NCI-H460 (cell line): ENCODE results near the gene EPHA7. TPM values are rescaled to one million over a fixed set of nuclear protein-coding genes. Genes with fewer than 3 reads are reported as not detected.

Source experiments
- DNase-seq: peaks from one replicate; pipeline ENCODE4 v3.0.0-alpha.2; 2016; ENCODE audit warnings: low read depth; ENCODE audit errors: extremely low read depth
- total RNA-seq: library from RNA; depleted of rRNA; stranded (reverse); fragments of >200 nt; shearing (Covaris generic); gene quantifications from 2 replicates; pipeline ENCODE4 v1.2.3, GENCODE V29; 2014

Gene EPHA7
- total RNA-seq, 1 experiment from 2014 or later = 0.02 TPM

DNA sequence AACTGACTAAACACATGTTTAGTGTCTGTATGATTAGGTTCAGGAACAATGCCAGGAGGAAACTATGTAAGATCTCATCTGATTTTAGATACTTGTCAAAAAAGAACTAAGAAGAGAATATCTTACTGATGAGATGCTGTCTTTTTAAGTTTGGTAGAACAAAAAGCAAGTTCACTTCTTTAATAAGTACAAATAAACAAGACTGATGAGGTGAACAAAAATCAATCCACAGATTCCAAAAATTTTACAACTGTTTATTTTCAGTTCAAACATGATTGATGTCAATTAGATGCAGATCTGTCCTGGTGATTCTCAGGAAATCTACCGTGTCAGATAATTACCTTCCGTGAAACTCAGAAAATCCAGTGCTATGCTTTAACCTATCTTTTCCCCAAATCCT lies 24.9 kb downstream of the EPHA7 start:
- no peak for DNase-seq

DNA sequence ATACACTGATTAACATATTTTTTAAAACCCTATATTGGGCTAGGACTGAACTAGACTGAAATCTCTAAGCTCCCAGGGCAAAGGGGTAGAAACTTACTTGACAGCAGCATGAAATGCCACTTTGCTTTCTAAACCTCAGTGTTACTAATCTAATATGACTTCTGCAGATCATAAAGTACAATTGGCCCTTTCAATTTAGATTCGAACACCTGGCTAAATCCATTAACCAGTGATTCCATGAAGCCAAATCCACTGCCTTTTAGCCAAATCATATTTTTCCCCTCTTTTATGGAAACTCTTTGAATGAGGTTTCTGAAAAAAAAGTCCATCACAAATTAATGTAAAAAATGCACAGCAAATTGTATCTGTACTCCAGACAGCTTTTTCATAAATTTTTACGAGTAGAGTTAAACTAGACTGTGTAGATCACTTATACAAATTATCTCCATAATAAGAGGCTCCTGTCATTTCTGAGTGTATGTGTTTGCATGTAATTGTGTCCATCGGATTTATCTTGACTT lies 25.7 kb downstream of the EPHA7 start:
- no peak for DNase-seq

DNA sequence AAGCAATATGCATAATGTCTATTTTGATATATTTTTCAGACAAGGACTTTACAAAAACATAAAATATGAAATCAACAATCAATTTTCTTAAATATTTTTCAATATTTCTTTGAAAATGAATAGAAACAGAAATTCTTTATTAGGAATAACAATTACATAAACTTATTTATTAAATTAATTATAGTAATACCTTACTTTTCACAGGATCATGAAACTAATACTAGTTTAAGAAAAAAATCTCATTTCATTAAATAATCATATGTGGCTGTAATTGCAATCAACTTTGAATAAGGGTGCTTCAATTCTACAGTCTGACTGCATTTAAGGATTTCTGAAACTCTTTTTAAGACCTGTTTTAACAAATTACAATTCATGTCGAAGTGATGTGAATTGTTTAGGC lies 26.6 kb downstream of the EPHA7 start:
- no peak for DNase-seq

DNA sequence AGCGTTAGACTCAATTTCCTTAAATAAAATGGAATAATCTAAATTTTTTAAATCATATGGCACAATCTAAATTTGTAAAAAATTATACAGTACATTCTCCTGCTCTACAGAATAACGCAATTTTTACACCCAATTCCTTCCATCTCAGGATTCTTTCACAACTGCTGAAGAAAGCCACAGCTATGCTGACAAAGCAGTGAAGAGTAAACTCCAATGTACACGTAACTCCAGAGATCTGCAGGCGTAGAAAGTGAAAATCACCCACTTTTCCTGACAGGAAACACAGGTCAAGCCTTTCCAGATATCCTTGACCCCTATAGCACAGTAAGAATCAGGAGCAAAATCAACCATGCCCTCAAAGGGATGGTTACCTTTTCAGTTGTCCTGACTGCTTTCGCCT lies 27.4 kb downstream of the EPHA7 start:
- DNase-seq = no peak

DNA sequence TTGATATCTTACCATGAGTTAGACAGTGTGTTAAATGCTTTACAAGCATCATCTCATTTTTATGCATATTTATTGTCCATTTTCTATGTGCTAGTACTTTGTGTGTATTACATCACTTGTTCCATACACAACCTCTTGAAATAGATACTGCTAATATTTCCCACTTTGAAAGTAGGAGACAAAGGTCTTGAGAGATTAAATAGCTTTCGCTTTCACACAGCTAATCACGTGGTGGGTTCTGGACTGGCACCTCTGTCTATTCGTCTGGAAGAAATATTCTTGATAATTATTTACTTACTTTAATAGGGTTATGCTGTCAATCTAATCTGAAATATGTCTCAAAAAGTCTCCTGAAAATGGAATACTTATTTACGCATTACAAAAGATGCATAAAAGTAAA lies 30.2 kb downstream of the EPHA7 start:
- DNase-seq = no peak

GRCh38 chr6:93388070-93388469 lies 31.3 kb downstream of the EPHA7 start:
- DNase-seq = no peak

DNA sequence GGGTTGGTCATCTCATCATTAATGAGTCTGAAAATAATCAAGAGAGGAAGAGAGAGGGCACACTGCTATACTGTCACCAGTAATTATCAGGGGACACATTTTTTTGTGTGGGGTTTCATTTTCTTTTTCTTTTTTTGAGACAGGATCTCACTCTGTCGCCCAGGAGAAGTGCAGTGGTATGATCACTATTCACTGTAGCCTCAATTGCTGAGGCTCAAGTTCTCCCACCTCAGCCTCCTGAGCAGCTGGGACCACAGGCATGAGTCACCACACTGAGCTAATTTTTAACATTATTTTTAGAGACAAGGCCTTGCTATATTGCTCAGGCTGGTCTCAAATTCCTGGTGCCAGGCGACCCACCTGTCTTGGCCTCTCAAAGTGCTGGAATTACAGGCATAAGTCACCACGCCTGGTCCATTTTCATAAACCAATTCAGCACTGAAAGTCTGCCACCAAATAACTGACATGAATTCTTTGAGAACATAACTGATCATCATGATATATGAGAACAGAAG lies 43.3 kb downstream of the EPHA7 start:
- no peak for DNase-seq

DNA sequence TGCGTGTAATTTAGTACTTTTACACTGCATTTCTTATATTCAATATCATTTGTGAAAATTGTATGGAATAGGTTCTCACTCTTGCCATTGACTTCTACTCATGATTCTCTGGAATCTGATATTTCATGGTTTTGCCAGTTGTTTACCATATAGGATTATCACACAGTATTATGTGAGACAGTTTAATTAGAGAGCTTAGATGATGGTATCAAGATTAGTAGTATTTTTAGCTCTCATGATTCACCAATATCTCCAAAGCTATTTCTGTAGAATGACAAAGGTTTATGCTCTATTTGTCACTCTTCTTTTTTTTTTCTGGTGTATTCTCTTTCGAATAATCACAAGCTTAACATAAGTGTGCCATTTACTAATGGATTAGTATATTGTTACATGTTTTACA lies 45.9 kb downstream of the EPHA7 start:
- DNase-seq = no peak

- no peak for DNase-seq
These were observed 47.6 kb downstream of the EPHA7 start for GRCh38 chr6:93371756-93372155.

DNA sequence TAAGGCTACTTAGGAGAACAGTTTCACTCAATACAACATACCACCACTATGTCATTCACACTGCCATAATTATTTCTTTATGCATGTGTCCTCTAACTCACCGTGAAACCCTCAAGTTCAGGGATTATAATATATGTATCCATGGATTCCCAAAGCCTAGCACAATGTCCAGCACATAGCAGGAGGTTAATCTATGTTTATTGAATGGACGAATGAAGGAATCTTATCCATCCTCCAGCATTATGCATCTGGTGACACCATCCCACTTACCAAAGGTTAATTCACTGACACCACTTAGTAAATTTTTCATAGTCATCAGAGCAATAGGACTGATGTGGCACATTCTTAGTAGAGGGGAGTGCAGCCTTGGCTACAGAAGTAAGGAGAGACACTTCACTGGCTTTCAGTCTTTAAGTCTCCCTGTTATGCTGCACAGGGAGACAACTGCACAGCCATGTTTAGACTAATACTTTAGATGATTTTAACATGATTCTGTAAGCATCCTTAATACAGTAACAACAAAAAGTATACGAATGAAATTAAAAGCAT lies 49.7 kb downstream of the EPHA7 start:
- no peak for DNase-seq

- DNase-seq = no peak
These were observed 52.9 kb downstream of the EPHA7 start for GRCh38 chr6:93366506-93366905.

GRCh38 chr6:93365445-93365844 lies 53.9 kb downstream of the EPHA7 start:
- DNase-seq = no peak

DNA sequence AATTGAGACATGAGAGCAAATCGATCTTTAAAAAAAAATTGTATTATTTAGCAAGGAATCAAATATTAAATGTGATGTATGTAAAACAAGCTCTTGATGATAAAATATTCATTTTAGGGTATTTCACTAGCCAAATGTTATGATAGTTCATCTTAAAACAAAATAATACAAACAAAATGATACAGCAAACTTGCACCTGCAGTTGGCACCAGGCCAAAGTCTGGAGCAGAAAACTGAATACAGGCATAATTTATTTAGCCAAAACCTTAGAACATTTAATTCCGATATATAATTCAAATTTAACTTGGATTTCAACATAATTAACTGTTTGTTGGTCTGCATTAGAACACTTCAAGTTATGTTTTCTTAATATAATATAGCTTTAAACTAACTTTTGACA lies 60.9 kb downstream of the EPHA7 start:
- DNase-seq = no peak

DNA sequence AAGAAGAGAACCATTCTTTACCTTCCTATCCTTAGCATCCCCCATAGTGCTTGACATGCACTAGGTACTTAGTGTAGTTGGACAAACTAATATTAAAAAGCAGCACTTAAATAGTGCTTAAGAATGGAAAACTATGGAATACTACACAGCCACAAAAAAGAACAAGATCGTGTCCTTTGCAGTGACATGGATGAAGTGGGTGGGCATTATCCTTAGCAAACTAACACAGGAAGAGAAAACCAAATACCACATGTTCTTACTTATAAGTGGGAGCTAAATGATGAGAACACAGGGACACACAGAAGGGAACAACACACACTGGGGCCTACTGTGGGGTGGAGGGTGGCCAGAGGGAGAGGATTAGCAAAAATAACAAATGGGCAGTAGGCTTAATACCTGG lies 66.8 kb downstream of the EPHA7 start:
- no peak for DNase-seq

DNA sequence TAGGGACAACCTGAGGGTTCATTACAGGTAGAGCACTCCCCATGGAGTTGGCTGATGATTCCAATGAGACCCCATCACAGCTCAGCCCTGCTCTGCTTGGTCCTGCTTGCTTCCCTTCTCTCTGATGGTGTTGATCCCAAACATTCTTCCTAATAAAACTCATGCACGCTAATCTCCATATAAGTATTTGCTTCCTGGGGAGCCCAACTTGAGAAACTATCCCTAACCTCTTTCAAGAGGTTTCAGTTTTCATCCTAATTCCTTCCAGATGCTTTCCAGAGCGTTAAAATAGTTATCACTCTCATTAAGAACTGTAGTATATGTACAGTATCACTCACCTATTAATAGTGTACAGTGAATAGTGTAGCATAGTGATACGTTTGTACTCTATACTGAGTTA lies 68.1 kb downstream of the EPHA7 start:
- no peak for DNase-seq

GRCh38 chr6:93350774-93351173 lies 68.6 kb downstream of the EPHA7 start:
- DNase-seq = no peak

DNA sequence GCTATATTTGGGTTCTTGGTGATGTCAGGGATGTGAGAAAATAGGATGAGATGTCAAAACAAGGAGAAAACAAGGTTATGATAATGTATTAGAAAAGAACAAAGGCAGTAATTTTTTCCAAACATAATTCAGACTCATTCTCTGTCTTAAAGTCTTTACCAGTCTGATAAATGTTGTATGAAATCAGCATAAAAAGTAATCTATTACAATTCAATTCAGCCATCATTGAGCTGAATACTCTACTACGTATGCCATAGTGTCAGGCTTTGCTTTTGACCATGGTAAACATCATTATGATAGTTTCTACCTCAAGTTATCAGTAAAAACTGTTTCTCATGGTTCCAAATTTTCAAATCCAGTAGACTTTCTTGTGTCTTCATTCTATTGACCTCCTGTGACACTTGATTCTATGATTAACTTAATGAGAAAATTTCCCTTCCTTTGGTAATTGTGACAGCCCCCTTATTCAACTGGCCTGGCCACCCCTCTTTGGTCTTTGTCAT lies 75.0 kb downstream of the EPHA7 start:
- no peak for DNase-seq

DNA sequence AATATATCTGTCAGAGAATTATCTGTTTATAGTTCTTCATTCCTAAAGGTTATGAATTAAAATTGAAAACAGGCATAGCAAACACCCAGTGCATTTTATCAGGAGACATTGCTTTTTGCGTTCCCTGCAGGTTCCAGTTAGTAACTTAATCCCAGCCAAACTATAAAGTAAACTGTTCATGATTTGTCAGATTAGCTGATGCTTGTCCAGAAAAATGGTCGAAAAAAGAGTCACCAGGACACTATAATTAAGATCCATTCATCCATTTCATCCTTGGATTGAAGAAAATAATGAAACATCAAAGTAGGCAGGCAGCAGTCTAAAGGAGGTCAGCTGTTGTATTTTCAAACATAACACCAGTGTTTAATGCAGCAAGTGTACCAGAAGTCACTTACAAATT lies 75.9 kb downstream of the EPHA7 start:
- no peak for DNase-seq

DNA sequence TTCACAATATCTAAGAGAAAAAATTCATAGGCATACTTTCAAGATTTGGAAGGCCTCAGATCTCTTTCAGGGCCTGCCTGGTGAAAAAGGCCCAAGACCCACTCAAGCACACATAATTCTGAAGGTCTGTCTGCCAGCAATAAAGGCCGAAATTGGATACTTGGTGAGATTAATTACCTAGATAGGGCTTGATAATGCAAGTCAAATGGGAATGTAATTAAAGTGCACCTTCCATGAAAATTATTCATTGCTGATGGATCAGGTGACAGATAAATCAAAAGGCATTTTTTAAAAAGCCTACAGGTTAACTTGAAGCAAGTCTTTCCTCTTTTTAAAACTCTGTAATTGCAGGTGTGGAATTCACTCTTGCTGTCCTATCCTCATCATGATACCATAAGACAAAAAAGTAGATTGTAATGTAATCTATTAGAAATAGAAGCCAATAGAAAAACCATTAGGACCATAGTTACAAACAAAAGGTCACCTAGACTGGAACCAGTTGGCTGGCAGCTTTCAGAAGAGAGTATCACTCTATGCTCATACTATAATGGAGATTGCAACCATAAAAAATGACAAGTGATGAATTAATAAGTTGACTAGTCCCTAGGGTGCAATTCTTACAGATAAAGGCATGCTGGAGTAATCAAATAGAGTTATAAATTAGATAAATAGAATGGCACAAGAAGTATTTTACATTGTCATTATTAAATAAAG lies 77.3 kb downstream of the EPHA7 start:
- no peak for DNase-seq

GRCh38 chr6:93337772-93338394 lies 81.5 kb downstream of the EPHA7 start:
- no peak for DNase-seq

DNA sequence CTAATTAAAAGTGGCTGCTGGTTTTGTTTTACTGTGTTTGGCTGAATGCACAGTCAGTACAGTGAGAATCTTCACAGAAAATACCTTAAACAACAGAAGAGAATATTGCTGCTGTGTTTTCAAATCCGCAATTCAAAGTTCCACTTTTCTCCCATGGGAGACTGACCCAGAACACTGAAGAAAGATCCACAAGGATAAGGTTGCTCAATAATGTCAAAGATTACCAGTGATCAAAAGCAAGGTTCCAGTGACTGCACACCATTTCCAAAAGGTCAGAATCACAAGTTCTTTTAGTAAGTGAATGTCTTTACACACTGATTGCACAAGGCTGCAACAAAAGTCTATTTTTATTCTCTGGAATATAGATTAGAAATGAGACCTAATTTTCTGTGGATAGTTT lies 82.3 kb downstream of the EPHA7 start:
- DNase-seq = no peak
